Epidermal melanocyte (primary cell): ENCODE measurements around the gene ANKRD40CL.
A peak's percentile ranks its signal among the peaks of the same experiment; 100 is the strongest.

Experiments used
- DNase-seq: peaks from one replicate; pipeline ENCODE4 v3.0.0; 2011; ENCODE audit warnings: low spot score; ENCODE audit not compliant: insufficient read length

The ANKRD40CL gene

DNA sequence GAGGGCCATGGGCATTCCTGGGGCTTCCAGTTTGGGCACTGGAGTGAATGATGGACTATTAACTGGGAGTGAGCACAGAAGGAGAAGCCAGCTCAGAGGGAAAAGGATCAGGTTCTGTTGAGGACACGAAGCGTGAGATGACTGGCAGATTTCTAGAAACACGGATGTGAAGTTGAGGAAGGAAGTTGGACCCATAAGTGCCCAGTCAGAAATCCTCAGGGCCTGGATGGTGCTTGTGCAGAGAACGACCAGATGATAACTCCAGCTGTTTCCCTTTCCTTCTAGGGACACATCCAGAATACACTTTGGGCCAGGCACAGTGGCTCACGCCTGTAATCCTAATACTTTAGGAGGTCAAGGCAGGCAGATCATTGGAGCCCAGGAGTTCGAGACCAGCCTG is 23.3 kb upstream of the ANKRD40CL start:
- no peak for DNase-seq

DNA sequence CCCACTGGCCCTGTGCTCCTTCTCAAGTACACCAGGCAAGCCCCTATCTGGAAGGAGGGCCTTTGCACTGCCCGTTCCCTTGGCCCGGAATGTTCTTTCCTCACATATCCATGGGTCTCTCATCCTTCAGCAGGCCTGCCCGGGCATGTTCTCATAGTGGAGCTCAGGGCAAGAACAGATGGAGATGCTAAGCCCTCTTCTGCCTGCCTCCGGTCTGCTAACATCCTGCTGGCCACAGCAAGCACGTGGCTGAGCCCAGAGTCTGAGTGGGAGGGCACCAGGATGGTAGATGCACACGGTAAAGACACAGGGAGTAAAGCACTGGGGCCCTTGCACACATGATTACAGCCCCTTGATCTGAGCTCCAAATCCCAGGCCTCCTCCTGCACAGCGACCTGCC is 19.8 kb upstream of the ANKRD40CL start:
- DNase-seq: no peak

DNA sequence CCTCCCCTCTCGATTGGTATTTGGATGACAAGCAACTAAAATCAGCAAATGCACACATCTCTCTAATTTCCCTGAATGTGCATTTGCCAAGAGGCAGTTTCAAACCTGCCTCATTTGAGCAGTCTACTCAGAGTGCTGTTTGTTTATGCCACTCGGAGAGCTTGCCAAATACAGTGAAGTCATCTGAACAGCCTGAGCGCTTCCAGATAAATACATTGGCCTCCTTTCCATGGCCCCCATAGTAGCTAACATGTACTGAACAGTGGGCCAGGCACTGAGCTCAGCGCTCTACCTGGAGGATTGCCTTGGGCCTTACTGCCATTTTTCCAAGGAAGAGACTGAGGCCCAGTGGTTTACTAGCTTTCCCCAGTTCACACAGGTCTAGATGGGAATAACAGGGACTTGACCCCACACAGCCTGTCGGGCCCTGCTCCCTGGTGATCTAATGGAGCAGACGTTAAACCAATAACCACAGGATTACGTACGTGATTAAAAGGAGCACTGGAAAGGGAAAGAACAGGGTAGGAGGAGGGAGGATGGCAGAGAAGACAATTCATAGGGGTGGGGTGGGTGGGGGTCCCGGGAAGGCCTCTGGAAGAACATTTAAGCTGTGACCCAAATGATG is 18.7 kb upstream of the ANKRD40CL start:
- DNase-seq: no peak

DNA sequence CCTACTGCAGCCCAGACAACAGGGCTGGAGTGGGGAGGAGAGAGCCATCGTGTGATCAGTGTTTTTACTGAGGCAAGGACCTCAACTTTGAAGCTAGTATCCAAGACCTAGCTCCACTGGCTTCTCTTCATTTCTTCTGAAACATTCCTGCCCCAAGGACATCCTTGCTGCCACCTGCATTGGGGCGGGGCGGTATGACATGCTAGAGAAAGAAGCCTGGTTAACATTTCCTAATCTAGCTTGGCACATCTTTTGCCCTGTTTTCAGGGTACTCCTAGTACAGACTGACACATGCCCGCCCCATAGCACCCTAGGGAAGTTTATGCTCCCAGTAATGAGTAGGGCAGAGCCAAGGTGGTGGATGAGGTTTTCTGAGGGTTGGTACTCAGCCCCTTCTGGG is 17.8 kb upstream of the ANKRD40CL start:
- DNase-seq: no peak

DNA sequence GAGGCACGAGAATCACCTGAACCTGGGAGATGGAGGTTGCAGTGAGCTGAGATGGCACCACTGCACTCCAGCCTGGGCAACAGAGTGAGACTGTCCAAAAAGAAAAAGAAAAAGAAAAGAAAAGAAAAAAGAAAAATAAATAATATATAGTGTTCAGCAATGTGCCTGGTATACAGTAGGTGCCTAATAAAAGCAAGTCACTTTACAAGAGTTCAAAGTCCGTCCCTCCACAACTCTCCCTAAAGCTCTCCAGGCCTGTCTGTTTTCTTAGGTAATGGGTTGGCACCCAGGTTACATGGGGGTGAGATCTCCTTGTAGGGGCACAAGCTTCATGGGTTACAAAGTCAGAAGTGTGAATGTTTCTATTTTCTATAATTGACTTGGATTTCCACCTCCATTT is 16.6 kb upstream of the ANKRD40CL start:
- DNase-seq: no peak

- peak; percentile 94 for DNase-seq
Observed at GRCh38 chr17:50783193-50783660, 15.9 kb upstream of the ANKRD40CL start.

DNA sequence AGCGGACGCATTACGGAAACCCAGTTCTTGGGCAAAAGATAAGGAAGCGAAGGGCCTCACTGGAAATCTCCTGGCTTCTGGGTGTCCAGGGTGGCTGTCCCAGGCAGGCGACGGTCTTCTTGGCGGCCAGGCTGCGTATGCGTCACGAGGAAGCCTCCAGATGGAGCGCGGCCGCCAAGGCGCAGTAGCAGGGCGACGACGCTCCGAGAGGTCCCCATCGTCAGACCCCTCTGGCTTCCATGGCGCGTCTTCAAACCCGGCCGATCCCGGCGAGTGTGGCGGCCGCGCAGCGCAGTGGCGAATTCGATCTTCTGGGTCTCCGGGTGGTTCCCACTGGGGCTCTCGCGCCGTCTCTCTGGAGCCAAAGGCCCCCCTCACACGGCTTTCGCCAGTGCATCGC is 13.8 kb upstream of the ANKRD40CL start:
- DNase-seq: no peak

GRCh38 chr17:50779747-50780353 is 12.5 kb upstream of the ANKRD40CL start:
- no peak for DNase-seq

DNA sequence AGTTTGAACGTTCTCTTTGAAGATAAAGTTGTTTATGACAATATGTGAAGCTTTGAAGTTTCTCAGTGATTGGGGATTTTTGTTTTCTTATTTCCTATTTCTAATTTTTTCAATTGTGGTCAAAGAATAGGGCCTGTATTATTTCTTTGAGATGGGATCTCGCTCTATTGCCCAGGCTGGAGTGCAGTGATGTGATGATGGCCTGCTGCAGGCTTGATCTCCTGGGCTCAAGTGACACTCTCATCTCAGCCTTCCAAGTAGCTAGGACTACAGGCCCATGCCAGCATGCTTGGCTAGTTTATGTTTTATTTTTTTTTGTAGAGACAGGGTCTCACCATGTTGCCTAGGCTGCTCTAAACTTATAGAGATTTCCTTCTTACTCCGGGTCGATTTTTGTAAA is 11.7 kb upstream of the ANKRD40CL start:
- no peak for DNase-seq

DNA sequence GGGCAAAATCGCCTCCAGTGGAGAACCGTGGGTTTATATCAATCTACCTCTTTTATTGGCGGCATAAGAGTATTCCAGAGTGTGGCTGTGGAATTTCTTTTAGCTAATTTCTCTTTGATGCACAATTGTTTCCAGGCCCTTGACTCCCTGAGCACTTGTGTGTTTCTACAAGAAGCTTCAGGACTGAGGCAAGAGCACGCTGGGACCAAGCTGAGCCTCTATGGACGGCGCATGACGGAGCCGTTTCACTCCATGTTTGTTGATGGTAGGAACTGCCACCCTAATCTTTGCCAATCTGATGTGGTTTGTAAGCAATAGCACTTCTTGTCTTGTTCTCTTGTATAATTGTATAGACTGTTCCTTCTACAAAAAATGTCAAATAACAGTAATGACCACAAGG is 11.2 kb upstream of the ANKRD40CL start:
- DNase-seq: no peak

DNA sequence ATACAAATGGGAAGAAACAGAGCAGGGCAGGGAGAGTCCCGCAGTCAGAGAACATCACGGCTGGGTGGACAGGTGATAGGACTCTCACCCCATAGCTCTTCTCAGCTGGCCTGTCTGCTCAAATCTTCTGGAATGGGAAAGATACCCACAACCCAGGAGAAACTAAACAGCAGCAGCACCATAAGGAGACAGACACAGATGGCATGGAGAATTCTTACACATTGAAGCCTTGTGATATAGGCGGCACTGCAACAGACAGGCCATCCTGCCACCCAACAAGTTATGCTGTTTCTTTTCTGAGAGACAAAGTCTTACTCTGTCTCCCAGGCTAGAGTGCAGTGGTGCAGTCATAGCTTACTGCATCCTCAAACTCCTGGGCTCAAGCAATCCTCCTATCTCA is 8.6 kb upstream of the ANKRD40CL start:
- DNase-seq: no peak

- DNase-seq: no peak
Observed at GRCh38 chr17:50774225-50774803, 7.0 kb upstream of the ANKRD40CL start.

DNA sequence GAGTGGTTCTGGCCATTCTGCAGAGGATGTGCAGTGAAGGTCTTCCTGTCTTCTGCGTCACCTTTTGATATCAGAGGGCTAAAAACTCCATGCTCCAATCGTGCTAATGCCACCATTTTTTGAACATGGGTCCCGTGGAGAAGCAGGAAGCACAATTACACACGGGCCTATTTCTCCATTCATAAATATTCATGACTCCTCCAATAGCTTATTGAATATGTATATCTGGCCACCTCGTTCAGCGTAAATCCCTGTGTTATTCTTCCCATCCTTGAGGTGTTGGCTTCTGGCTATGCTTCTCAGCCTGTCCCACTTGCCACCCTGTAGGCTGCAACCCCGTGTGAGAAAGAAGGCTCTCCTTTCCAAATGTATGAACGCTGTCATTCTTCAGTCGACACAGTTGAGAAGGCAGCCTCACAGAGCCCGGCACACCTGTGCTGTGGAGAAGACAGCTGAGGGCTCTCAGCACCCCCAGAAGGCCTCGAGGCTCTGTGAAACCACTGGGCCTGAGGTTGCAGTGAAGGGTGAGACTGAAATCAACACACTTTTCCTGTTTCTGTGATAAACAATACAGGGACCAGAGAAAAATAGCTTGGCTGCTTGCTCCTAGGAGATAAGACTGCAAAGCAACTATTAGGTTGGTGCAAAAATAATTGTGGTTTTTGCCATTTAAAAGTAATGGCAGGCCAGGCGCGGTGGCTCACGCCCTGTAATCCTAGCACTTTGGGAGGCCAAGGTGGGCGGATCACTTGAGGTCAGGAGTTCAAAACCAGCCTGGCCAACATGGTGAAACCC is 4.9 kb upstream of the ANKRD40CL start:
- DNase-seq: no peak

DNA sequence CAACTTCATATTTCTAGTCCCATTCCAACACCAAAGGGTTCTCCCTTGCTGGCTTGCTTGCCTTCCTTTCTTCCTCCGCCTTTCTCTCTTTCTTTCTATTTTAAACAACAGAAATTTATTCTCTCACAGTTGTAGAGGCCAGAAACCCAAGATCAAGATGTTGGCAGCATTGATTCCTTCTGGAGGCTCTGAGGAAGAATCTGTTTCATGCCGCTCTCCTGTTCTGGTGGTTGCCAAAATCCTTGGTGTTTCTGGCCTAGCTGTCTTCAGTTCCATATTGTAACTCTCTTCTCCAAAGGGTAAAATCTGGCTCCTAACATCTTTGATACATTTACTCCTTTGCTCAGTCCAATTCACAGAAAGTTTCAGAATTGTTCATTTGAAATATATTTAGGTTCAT is 3.0 kb upstream of the ANKRD40CL start:
- no peak for DNase-seq

DNA sequence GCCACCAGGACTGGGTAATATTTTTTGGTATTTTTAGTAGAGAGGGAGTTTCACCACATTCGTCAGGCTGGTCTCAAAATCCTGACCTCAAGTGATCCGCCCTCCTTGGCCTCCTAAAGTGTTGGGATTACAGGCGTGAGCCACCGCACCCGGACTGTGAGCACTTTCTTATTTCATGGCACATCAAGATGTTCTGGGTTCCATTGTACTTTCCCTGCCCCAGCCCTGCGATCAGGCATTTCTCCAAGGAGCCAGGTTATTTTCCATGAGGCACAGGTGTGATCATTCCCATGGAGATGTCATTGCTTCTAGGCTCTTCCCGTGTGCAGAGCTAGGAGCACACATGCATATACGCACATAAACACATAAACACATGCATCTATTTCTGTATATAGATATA is 2.6 kb upstream of the ANKRD40CL start:
- no peak for DNase-seq

DNA sequence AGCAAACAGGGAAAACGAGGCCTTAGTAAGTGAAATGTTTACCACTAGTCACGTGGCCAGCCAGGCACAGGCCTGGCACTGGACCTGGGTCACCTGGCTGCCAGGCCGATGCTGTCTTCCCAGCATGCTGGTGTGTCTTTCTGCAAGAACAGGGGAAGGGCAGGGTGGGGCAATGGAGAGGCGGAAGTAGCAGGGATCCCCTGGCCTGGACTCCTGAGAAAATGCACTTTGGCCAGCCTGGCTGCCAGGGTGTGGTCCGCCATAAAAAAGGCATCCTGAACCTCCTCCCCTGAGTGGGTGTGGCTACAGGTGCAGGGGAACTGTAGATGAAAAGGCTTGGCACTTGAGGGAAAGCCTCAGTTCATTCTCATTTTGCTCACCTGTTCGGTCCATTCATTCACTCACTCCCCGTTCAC is 1.0 kb upstream of the ANKRD40CL start:
- no peak for DNase-seq

DNA sequence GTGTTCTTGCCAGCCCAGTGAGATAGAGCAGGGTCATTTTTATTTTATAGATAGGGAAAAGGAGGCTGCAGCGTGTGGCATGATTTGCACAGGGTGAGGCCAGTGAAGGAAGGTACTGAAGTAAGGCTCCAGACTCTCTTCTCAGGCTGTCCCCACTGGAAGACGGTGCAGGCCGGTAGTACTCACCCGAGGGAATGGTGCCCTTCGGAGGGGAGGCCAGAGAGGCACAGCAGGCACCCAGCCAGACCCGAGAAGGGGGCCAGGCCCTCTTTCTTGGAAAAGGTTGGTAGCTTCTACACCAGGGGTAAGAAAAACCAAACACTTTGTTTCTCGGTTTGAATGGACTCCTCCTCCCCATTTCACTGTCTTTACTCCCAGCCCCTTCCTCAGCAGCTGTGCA is 288 bp downstream of the ANKRD40CL start:
- no peak for DNase-seq

DNA sequence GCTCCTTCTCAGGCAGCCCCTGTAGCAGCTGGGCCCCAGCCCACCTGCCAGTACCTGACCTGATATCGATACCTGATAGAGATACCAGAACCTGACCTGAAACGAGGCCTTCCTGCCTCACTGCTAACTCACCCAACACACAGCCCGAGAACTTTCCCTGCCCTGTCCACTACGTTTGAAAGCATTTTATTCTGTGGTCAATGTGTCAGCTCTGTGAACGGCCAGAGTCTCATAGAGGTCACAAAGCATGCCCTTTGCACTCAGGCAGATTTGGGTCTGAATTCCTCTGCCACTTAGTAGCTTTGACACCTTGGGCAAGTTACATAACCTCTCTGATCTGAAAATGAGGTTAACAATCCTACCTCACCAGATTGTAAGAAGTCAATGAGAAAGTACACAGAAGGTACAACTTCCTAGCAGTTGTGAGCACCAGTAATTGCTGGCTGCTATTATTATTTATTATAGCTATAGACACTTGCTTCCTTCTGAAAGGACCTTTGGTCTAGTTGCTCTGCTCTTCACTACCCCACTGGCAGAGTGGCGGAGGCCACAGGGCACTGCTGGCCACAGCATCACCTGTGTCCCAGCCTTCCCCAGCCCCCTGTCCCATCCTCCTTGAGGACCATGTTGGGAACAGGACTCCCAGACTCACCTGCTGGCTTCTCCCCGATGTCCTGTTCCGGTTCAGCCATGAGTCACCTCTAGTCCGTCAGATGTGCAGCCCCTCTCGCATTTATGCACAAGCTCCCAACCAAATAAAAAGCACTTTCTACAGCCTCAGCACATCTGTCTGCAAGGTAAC is 895 bp downstream of the ANKRD40CL start:
- DNase-seq: no peak

GRCh38 chr17:50765454-50766221 is 1.7 kb downstream of the ANKRD40CL start:
- no peak for DNase-seq

DNA sequence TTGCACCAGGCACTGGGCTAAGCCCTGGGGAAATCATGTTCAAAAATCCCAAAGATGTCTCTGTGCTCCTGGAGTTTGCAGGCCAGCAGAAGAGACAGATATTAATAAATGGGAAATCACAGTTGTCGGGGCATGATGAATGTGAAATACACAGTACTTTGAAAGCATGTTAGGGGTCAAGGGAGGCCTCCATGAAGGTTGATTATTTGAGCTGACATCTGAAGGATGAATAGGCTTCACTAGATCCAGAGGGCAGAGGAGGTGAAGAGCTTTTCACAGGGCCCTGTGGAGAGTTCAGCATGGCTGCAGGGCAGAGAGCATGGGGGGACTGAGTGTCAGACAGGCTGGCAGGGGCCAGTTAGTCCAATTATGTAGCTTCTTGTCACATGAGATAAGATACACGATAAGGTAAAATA is 2.6 kb downstream of the ANKRD40CL start:
- DNase-seq: no peak
